ENCODE data around the gene NXF1. TPM values are rescaled to one million over a fixed set of nuclear protein-coding genes. Genes with fewer than 3 reads are reported as not detected.
"Not testable (repeated sequence)": the region's sequence is repeated elsewhere in the genome, so short reads cannot be mapped to it uniquely, and the experiment has no call there.

Gene NXF1
- total and polyA plus RNA-seq, 10 of the 15 experiments (the other 5 are each of a cell fraction or from before 2014, with no cell fraction given): 20.7 to 84.9 (median 40.6) TPM

DNA sequence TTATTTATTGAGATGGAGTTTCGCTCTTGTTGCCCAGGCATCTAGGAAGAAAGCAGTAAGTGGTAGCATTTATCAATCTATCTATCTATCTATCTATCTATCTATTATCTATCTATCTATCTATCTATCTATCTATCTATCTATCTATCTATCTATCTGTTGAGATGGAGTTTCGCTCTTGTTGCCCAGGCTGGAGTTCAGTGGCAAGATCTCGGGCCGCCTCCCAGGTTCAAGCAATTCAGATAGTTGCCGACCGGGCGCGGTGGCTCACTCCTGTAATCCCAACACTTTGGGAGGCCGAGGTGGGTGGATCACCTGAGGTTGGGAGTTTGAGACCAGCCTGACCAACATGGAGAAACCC is 44.4 kb downstream of the NXF1 start:
- WGBS (ENCODE audit: insufficient coverage, insufficient replicate concordance, low lambda C conversion rate, missing lambda C conversion rate): 37% methylated on average over 9 of the region's 9 CpGs
- H3K27ac ChIP-seq (ENCODE audit: control insufficient read depth, insufficient read depth); H3K9me3 ChIP-seq (replicated peaks; ENCODE audit: control insufficient read depth, insufficient read depth, low read length); FAIRE-seq; H3K36me3 ChIP-seq (ENCODE audit: control insufficient read depth in 2 of 2, insufficient read depth in 2 of 2, low read length in 1 of 2); intact Hi-C loops (cut with micrococcal nuclease; ENCODE audit: unreplicated experiment); H3K4me1 ChIP-seq (ENCODE audit: control insufficient read depth, insufficient read depth, low read length); BruUV-seq (replicated peaks); H3K9ac ChIP-seq (ENCODE audit: control insufficient read depth, insufficient read depth, low read length); DNase-seq (ENCODE audit: low read depth, low spot score); ATAC-seq; in situ Hi-C loops (cut with MboI); H4K20me1 ChIP-seq (ENCODE audit: control insufficient read depth, insufficient read depth); H3K27me3 ChIP-seq (replicated peaks in 1 of 2; ENCODE audit: control insufficient read depth in 2 of 2, insufficient read depth in 2 of 2, low read length in 1 of 2): not testable (repeated sequence)
- Histone ChIP-seq H3K4me3 (peak overlapping the region; percentile 70), H3K79me2 (ENCODE audit: control insufficient read depth, insufficient read depth, low read length) (peaks cover 15% of the 10 kb centered on the region), H2AFZ (ENCODE audit: control insufficient read depth, low read depth, low read length) (peak overlapping the region; percentile 55), H3K4me2 (ENCODE audit: control insufficient read depth, insufficient read depth) (peak overlapping the region; percentile 42; the same call in 1 of the 2 replicates)
- ChIA-PET RAD21 (ENCODE audit: unreplicated experiment) (interaction anchor here (0.6 to 3.0 kb wide), 11 partner anchors 9 to 187 kb away, joined by 3 to 10 read pairs (median 3); partner anchors contain the start of genes C11orf98, CSKMT, EEF1G and HNRNPUL2), SMC1A (ENCODE audit: uncharacterized antibody, unreplicated experiment) (interaction anchor here (0.9 to 2.3 kb wide), 3 partner anchors 9 to 97 kb away, joined by 3 to 22 read pairs (median 4); partner anchors contain the start of gene TAF6L), POLR2A (interaction anchor here (0.6 to 2.7 kb wide), 16 partner anchors 9 to 95 kb away, joined by 3 to 20 read pairs (median 4); partner anchors contain the start of genes HNRNPUL2, LBHD1, TAF6L and TMEM179B), CTCF (interaction anchor here (1.0 to 3.3 kb wide), 6 partner anchors 8 to 169 kb away, joined by 3 to 28 read pairs (median 4); partner anchors contain the start of genes TAF6L, TMEM179B and TUT1)
- 0 out of 2 replicates have a peak, but pooled peaks have one; percentile 1 for TF ChIP-seq NKRF (conservative IDR thresholded peaks at IDR 0.05)
